Smooth muscle cell (in vitro differentiated cells): Measurements from ENCODE around the gene CACNA1I. TPM values are rescaled to one million over a fixed set of nuclear protein-coding genes. Genes with fewer than 3 reads are reported as not detected.

Experiments used
- DNase-seq: peaks from one replicate; lab custom pipeline; 2025; ENCODE audit not compliant: unreplicated experiment; lab: John Stamatoyannopoulos, UW
- H2AFZ ChIP-seq: fragments of 200-600 bp; sonication (generic); 2 replicates; pipeline ENCODE4 v1.6.0; 2016; ENCODE audit warnings: antibody characterized with exemption, low read depth, mild to moderate bottlenecking
- H3F3A ChIP-seq: fragments of 200-600 bp; sonication (generic); 2 replicates; pipeline ENCODE4 v1.6.0; 2017; ENCODE audit warnings: antibody characterized with exemption, low read depth
- H3K27ac ChIP-seq: fragments of 200-600 bp; sonication (generic); 2 replicates; pipeline ENCODE4 v1.5.1; 2016; ENCODE audit warnings: low read depth, mild to moderate bottlenecking
- H3K27me3 ChIP-seq: fragments of 200-600 bp; sonication (generic); 2 replicates; pipeline ENCODE4 v1.6.1; 2016; ENCODE audit warnings: low read depth, mild to moderate bottlenecking
- H3K36me3 ChIP-seq: fragments of 200-600 bp; sonication (generic); 2 replicates; pipeline ENCODE4 v1.5.1; 2016; ENCODE audit warnings: low read depth
- H3K4me1 ChIP-seq: fragments of 200-600 bp; sonication (generic); 2 replicates; pipeline ENCODE4 v1.5.1; 2016; ENCODE audit warnings: low read depth
- H3K4me2 ChIP-seq: fragments of 200-600 bp; sonication (generic); 2 replicates; pipeline ENCODE4 v1.6.0; 2016; ENCODE audit warnings: mild to moderate bottlenecking
- H3K4me3 ChIP-seq: fragments of 200-600 bp; sonication (generic); 2 replicates; pipeline ENCODE4 v1.5.1; 2016; ENCODE audit warnings: mild to moderate bottlenecking
- H3K79me2 ChIP-seq: fragments of 200-600 bp; sonication (generic); 2 replicates; pipeline ENCODE4 v1.6.0; 2016; ENCODE audit warnings: low read depth, mild to moderate bottlenecking
- H3K9ac ChIP-seq: fragments of 200-600 bp; sonication (generic); 2 replicates; pipeline ENCODE4 v1.6.0; 2016; ENCODE audit warnings: low read depth
- H3K9me3 ChIP-seq: fragments of 200-600 bp; sonication (generic); replicated peaks from 2 replicates; pipeline ENCODE4 v1.5.1; 2016; ENCODE audit warnings: low read depth
- H4K20me1 ChIP-seq: fragments of 200-600 bp; sonication (generic); 2 replicates; pipeline ENCODE4 v1.6.0; 2016; ENCODE audit warnings: low read depth
- whole genome bisulfite sequencing: methylation state at CpG from one replicate; pipeline ENCODE4 v1.1.7; 2016; ENCODE audit warnings: low lambda C conversion rate; 5-methylcytosine and 5-hydroxymethylcytosine counted together
- polyA plus RNA-seq: library from polyadenylated mRNA; unstranded; fragments of >200 nt; fragmentation: Nextera tagmentation; extraction: Ambion mirVana; gene quantifications from 2 replicates; pipeline ENCODE4 v1.2.1, GENCODE V29; 2016
- total RNA-seq: library from RNA; depleted of rRNA; stranded (reverse); fragments of >200 nt; gene quantifications from 2 replicates; pipeline ENCODE4 v1.2.3, GENCODE V29; 2014
- TF ChIP-seq, protein P1 (sequence below): fragments of 200-600 bp; sonication (generic); IDR thresholded peaks from 2 replicates; pipeline ENCODE4 v1.5.1; 2017; ENCODE audit warnings: borderline replicate concordance, mild to moderate bottlenecking, antibody characterized with exemption; ENCODE audit not compliant: insufficient read depth, poor library complexity, severe bottlenecking

The CACNA1I gene
- total and polyA plus RNA-seq, 2 experiments from 2014 or later: not detected

DNA sequence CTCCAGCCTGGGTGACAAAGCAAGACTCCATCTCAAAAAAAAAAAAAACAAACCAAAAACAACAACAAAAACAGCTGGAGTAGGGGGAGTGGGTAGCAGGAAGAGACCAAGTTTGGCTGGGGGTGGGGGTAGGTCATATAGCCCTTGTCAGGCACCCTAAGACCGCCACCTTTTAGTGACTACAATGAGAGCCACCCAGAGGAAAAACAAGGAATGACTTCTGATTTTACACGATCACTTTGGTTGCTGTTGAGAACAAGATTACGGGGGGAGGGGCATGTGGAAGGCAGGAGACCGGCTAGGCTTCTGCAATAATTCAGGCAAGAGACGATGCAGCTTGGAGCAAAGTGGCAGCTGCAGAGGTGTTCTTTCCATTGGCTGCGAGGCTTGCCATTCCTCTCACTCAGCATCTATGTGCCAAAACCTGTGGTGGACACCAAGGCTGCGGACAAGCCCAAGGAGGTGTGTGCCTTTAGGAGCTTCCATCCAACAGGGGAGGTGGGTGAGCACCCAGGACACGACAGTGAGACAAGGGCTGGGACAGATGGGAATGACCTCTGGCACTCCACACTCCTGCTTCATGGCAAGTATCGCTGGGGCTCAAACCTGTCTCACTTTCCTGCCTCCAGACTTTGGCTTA lies 39.7 kb upstream of the CACNA1I start:
- WGBS: 69% methylated on average over 9 of the region's 9 CpGs
- H3K4me2 ChIP-seq: no peak overlapping the region
- peaks cover 11% of the 10 kb centered on the region for H3K4me1 ChIP-seq
- H2AFZ ChIP-seq: no peak overlapping the region
- TF ChIP-seq, protein P1, sequence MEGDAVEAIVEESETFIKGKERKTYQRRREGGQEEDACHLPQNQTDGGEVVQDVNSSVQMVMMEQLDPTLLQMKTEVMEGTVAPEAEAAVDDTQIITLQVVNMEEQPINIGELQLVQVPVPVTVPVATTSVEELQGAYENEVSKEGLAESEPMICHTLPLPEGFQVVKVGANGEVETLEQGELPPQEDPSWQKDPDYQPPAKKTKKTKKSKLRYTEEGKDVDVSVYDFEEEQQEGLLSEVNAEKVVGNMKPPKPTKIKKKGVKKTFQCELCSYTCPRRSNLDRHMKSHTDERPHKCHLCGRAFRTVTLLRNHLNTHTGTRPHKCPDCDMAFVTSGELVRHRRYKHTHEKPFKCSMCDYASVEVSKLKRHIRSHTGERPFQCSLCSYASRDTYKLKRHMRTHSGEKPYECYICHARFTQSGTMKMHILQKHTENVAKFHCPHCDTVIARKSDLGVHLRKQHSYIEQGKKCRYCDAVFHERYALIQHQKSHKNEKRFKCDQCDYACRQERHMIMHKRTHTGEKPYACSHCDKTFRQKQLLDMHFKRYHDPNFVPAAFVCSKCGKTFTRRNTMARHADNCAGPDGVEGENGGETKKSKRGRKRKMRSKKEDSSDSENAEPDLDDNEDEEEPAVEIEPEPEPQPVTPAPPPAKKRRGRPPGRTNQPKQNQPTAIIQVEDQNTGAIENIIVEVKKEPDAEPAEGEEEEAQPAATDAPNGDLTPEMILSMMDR: peak; percentile 15
- no peak overlapping the region for H3K4me3 ChIP-seq
- peaks cover 24% of the 10 kb centered on the region for H3K79me2 ChIP-seq
- no peak for DNase-seq
- peaks cover 44% of the 10 kb centered on the region for H4K20me1 ChIP-seq
- no peak overlapping the region for H3K27ac ChIP-seq
- H3K27me3 ChIP-seq: no peaks in the 10 kb centered on the region
- H3K9me3 ChIP-seq: no peaks in the 10 kb centered on the region
- peaks cover 10% of the 10 kb centered on the region for H3F3A ChIP-seq
- H3K9ac ChIP-seq: no peak overlapping the region
- H3K36me3 ChIP-seq: no peaks in the 10 kb centered on the region

DNA sequence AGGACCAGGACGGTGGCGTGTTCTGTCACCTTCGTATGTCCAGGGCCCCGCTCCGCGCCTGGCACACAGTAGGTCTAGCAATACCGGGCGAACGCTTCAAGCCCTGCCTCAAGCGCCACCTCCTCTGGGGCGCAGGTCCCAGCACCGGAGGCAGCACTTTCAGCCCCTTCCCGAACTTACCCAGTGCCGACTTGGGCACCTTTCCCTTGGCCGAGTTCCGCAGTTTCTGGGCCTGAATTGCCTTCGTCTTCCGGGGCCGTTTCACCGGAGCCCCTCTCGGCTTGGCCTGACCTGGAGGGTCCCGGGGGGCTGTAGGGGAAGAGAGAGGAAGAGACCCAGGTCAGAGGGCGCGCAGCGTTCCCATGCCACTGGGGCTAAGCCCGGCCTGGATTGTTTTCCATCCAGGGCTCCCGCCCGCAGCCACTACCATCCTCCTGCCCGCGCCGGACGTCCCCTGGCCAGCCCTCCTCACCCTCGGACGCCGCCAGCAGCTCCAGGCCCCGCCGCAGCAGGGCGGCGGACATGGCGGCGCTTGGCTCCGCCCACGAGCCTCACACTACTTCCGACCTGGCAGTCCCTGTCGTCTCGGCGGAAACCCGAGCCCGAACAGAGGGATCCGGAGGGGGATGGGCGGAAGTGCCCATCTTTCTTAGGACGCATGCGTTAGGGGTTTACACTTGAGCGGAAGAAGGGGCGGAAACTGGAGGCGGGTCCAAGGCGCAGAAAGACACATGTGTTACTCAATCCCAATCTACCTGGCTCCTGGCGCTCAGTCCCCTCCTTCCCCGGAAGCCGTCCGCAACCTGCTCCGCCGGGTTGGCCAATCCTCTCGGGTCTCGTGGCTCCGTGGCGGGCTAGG lies 38.1 kb upstream of the CACNA1I start, which contains the start of gene RPS19BP1:
TSS of gene RPS19BP1 (minus strand) at position 534 of the 859 bp plus-strand sequence. CDS start at position 524, 10 bp downstream.
- Histone ChIP-seq H3K9me3 (no peaks in the 10 kb centered on the region), H3K4me3 (peak within 1 kb of the TSS; percentile 82), H3K4me1 (peaks cover 11% of the 10 kb centered on the region), H3K4me2 (peak within 1 kb of the TSS; percentile 86), H2AFZ (peak within 1 kb of the TSS; percentile 53), H4K20me1 (peaks cover 28% of the 10 kb centered on the region), H3K36me3 (no peaks in the 10 kb centered on the region), H3K79me2 (peaks cover 24% of the 10 kb centered on the region), H3K27me3 (no peaks in the 10 kb centered on the region), H3K9ac (peak within 1 kb of the TSS; percentile 85), H3F3A (peaks cover 10% of the 10 kb centered on the region), H3K27ac (peak within 1 kb of the TSS; percentile 57)
- DNase-seq: peak; percentile 89
- under 1% methylated on average over 67 of the region's 67 CpGs for WGBS
- TF ChIP-seq, protein P1: no peak

DNA sequence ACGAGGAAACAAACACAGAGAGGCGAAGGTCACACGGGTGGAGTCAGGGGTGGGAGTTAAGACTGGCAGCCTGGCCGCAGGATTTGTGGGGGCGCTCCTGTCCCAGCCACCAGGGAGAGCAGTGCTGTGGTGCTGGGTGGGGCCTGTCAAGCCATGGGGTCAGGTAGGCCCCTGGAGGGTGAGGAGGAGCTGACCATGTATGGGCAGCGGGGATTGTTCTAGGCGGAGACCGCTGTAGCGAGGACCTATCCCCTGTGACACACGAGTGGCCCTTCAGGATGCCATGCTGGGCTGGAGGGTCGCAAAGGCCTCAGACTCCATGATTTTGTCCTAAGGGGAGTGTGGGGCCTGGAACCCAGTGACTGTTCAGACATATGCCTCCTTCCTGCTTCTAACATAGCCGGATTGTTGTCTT lies 36.5 kb upstream of the CACNA1I start:
- Histone ChIP-seq H2AFZ (peak overlapping the region; percentile 38), H3K36me3 (no peaks in the 10 kb centered on the region), H3K9ac (no peak overlapping the region), H3F3A (peaks cover 10% of the 10 kb centered on the region), H3K79me2 (peaks cover 21% of the 10 kb centered on the region), H3K27me3 (no peaks in the 10 kb centered on the region), H3K4me1 (peaks cover 11% of the 10 kb centered on the region), H3K9me3 (no peaks in the 10 kb centered on the region), H3K27ac (no peak overlapping the region), H3K4me3 (no peak overlapping the region), H3K4me2 (no peak overlapping the region), H4K20me1 (peaks cover 12% of the 10 kb centered on the region)
- WGBS: 86% methylated on average over 12 of the region's 12 CpGs
- TF ChIP-seq, protein P1: no peak
- no peak for DNase-seq
